HG03378 (cell line): Measurements from ENCODE around the gene CDCP2.
"Not testable (repeated sequence)": the region's sequence is repeated elsewhere in the genome, so short reads cannot be mapped to it uniquely, and the experiment has no call there.

ENCODE experiments used
- ATAC-seq: cut with Tn5 transposase; IDR thresholded peaks from one replicate; pipeline ENCODE4 v1.9.1; 2021; ENCODE audit warnings: mild to moderate bottlenecking, moderate library complexity; ENCODE audit not compliant: unreplicated experiment

The CDCP2 gene

DNA sequence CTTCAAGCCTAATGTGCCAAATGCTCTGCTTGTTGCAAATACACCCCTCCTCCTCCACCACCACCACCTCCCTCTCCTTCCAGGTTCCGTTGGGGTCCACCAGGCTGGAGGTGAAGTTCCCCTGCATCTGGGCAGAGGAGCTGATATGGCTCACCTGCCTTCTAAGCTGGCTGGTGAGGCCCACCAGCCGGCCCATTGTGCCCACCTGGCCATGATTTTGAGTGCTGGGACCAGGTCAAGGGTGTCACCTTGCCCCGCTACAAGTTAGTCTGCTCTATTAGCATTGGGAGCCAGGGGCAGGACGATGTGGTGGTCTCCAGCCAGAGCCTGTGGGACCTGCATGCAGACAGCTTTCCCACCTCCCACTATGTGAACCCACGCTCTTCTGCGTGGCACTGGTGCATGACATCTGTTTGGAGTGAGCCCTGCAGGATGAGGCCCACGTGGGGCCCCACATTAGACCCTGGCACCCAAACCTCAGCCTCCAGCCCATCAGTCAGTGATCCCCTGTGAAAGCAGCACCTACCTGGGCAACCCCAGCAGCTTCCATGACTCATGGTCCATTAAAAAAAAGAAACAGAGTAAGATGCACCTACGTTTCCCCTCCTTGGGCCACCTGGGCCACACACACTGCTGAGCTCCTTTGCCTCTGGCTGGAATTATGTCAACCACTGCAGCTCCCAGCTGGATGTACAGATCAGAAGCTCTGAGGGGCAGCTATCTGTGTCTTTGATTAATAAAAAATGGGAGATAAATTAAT, 15.6 kb upstream of the CDCP2 start:
- no peak for ATAC-seq

DNA sequence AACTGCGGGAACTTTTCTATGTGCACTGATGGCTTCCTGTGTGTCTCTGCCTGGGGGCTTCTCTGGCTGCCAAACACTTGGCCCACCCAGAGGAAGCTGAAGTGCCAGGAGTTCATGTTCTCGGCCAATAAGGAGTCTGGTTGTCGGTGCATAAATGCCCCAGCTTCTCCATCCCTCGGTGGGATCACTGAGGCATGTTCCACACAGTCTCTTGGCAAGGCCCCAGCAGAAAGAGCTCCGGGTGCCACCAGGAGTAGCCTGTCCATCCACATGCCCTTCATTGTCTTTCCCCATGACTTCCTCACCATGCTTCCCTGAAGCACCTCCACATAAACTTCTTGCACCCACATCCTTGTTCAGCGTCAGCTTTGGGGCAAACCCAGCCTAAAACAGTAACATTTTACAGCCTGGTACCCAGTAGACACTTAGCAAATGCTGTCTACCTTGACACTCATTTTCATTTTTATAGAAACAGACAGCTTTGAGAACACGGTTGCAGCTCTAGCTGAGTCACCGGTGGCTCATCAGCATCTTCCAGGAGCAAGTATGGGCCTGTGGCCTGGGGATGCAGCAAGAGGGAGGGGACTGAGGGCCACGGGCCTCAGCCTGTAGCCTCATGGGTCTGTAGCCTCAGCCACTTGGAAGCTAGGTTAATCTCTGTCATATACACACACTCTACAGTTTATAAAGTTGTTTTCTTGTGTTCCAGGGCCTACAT, 14.8 kb upstream of the CDCP2 start:
- ATAC-seq, result no peak

- ATAC-seq, result not testable (repeated sequence)
Observed at GRCh38 chr1:54166357-54166756, 13.6 kb upstream of the CDCP2 start.

- no peak for ATAC-seq
Observed at GRCh38 chr1:54165146-54165545, 12.3 kb upstream of the CDCP2 start.

- no peak for ATAC-seq
Observed at GRCh38 chr1:54163573-54163972, 10.8 kb upstream of the CDCP2 start.

DNA sequence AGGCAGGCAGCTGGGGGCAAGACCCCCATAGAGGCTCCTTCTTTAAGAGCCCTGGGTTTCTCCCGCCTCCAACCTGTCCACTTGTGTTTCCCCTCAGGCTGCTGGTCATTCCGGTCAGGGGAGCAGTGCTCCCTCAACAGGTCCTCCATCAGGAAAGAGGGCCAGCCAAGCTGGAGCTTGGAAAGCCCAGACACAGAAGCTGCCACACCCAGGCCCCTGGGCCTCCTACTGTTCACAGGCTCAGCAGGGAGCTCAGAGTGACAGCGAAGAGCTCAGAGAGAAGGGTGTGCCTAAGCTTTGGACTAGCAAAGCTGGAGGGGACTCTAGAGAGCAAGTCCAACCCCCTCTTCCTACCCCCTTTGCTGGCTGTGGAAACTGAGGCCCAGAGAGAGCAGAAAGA, 10.3 kb upstream of the CDCP2 start:
- no peak for ATAC-seq

DNA sequence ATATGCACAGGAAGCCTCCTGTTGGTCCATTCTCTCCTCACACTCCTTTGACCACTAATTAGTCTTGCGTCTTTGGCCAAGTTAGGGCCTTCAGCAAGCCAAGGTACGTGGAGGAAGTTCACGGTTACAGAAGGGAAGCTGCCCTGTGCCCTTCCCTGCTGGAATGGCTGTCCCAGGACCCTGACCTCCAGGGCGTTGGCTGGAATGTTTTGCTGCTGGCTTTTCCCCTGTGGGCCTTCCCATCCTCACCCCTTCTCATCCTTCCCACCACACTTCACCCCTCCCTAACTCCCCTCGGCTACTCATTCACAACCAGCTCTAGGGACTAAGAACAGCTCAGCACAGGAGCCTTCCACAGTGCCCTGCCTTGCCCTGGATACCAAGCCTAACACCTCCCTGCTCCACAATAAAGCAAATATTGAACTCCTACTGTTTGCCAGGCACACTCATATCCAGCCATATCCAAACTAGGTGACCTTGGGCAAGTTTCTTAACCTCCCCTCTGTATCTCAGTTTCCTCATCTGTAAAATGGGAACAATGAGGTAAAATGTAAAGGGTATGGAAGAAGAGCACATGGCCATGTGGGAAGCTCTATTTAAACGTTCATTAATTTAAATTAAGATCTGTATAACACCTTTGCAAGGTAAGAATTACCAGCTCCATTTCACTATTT, 8.8 kb upstream of the CDCP2 start:
- ATAC-seq, result no peak

- ATAC-seq, result no peak
Observed at GRCh38 chr1:54160351-54160750, 7.6 kb upstream of the CDCP2 start.

- no peak for ATAC-seq
Observed at GRCh38 chr1:54159733-54160316, 7.0 kb upstream of the CDCP2 start.

DNA sequence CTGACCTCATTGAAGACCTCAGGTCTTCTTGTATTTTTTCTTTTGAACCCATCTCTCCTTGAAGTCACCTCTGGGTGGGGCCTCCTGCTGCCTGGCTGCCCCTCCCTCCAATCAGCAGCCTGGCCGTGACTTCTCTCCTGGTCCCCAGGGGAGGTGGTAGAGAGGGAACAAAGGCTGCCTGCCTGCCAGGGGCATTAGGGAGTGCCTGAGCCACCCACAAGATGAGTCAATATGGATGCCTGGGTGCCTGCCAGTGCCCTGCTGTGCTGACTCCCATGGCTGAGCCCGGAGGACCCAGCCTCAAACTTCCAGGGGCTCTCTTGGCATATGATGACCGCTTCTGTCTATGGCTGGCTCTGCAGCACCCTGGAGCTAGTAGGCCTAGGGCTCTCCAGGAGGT, 5.3 kb upstream of the CDCP2 start:
- ATAC-seq, result no peak

GRCh38 chr1:54157401-54157800, 4.6 kb upstream of the CDCP2 start:
- no peak for ATAC-seq

DNA sequence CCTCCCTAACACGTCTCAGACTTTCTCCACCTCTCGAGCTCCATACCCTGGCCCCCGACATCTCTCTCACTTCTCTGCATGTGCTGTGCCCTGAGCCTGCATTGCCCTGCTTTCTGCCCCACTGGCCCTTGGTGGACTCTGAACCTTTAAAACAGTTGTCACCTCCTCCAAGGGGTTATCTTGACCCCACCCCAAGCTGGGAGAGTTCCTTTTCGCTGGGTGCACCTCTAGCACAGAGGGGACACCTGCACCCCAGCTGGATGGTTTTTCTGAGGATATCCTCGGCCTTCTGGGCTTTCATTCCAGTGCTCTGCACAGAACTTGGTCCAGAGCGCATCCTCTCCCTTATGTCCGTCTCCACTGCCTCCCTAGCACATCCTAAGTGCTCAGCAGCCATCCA, 4.2 kb upstream of the CDCP2 start:
- ATAC-seq, result no peak

- no peak for ATAC-seq
Observed at GRCh38 chr1:54156201-54156600, 3.4 kb upstream of the CDCP2 start.

- no peak for ATAC-seq
Observed at GRCh38 chr1:54153535-54154439, 987 bp upstream of the CDCP2 start.

GRCh38 chr1:54151013-54151412, 1.8 kb downstream of the CDCP2 start:
- ATAC-seq, result no peak

DNA sequence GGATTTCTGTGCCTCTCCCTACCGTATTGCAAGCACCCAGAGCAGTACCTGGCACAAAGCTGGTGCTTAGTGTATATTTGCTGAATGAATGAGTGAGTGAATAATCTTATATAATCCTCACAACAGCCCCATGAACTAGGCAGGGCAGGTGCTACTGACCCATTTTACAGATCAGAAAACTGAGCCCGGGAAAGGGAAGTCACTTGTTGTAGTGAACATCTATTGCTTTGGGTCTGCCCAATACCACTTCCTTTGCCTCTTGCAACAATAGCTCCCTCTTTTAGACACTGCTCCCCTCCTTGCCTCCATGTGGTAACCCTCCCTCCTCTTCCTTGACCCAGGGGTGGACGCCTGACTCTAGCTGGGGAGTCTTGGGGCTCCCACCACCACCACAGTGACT, 3.1 kb downstream of the CDCP2 start:
- no peak for ATAC-seq

DNA sequence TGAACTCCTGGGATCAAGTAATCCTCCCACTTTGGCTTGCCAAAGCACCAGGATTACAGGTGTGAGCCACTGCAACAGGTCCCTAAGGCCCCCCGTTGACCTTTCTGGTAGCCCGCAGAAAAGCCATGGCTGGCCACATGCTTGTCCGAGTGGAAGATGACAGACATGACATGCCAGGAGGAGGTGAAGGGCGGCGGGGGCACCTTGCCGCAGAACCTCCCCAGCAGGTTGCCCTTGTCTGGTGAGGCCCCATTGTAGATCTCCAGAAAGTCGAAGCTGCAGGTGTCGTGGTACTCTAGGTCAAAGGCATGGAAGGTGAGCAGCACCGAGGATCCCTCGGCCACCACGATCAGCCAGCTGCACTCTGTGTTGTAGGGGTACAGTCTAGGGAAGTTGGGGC, 8.4 kb downstream of the CDCP2 start:
- ATAC-seq, result no peak

- no peak for ATAC-seq
Observed at GRCh38 chr1:54142146-54142900, 10.5 kb downstream of the CDCP2 start.

DNA sequence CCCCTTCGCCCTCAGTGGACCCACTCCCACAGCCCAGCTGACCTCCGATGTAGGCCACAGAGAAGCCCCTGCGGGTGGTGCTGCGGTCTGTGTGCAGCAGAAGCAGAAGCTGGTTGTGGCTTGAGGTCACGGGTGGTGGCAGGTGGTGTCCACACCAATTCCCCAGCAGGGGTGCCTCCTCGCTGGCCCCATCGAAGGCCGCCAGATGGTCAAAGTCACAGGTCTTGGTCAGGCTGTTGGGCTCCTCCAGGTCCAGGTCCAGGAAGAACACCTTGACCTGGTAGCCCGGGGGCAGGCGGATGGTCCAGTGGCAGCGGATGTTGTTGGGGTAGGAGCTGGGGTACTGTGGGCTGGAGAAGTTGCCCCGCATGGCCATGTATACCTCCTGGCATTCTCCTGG, 13.1 kb downstream of the CDCP2 start:
- ATAC-seq, result no peak

DNA sequence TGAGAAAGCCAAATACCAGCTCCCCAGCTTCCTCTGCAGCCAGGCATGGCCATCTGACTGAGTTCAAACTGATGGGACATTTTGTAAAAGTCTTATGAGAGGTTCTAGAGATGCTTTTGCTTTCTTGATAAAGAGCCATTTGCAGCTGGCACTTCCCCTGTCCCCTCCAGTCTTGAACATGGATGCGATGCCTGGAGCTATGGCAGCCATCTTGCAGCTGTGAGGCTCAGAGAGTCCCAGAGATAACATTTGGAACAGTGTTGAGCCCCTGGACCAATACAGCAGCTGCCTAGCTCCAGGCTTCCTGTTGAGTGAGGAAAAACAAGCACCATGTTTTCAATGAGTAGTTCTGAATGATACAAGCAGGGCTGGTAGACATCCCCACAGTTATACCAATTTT, 13.8 kb downstream of the CDCP2 start:
- no peak for ATAC-seq
